HG03280 (cell line): Measurements from ENCODE around the gene TUT1.
"Not testable (repeated sequence)": the region's sequence is repeated elsewhere in the genome, so short reads cannot be mapped to it uniquely, and the experiment has no call there.

Experiments used
- ATAC-seq: cut with Tn5 transposase; IDR thresholded peaks from one replicate; pipeline ENCODE4 v1.9.1; 2021; ENCODE audit warnings: mild to moderate bottlenecking, moderate library complexity; ENCODE audit not compliant: unreplicated experiment

Gene TUT1

DNA sequence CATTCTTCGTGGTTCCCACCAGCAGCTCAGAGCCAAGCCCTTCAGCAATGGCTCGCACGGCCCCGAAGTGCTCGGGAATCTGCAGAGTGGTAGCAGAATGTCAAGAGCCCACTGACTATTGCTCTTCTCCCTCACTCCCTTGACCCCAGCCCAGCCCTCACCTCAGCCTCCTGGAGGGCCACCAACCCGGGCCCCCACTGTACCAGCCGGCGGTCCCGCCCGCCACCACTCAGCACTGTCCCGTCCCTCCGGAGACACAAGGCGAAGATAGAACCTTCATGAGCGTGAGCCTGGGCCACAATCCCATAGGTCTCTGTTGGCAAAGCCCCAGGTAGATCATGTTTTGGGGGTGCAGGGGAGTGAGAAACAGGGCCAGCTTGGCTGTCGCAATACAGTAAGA, 14.6 kb upstream of the TUT1 start:
- no peak for ATAC-seq

- no peak for ATAC-seq
These were observed 14.1 kb upstream of the TUT1 start for GRCh38 chr11:62605467-62605866.

DNA sequence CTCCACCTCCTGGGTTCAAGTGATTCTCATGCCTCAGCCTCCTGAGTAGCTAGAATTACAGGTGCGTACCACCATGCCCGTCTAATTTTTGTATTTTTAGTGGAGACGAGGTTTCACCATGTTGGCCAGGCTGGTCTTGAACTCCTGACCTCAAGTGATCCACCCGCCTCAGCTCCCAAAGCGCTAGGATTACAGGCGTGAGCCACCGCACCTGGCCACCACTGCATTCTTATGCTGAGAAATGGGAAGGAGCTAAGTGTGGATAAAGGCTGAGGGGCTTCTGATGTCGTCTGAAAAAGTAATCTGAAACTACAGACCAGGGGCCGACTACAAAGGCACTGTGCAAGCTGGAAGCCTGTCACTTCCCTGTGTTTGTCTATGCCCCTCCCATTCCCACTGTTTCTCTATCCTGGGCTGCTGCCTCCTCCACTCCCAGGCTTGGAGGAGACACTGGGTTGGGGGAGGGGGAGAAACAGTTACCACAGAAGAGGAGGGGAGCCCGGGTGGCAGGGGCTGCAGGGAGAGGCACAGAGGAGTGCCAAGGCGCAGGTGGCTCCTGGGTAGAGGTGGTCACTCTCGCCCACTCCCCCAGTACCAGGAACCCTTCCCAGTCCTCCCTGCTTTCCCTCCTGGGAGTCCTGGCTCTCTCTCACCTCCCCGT, 13.3 kb upstream of the TUT1 start:
- ATAC-seq, result no peak

GRCh38 chr11:62603776-62604299, 12.5 kb upstream of the TUT1 start:
- no peak for ATAC-seq

DNA sequence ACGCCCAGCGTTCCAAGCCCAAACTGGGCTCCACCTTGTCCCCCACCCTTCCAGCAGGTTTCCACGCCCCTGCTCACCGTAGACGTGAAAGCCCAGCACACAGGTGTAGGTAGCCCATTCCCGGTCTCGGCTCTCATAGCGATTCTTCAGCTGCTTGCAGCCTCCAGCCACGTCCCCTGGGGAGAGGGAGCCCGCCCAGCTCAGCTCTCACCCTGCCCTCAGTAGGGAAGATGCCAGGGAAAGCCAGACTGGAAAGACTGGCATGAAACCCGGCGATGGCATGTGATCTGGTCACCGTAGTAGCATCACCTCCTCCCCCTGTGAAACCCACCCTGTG, 11.7 kb upstream of the TUT1 start:
- ATAC-seq, result no peak

- no peak for ATAC-seq
These were observed 11.1 kb upstream of the TUT1 start for GRCh38 chr11:62602141-62603071.

DNA sequence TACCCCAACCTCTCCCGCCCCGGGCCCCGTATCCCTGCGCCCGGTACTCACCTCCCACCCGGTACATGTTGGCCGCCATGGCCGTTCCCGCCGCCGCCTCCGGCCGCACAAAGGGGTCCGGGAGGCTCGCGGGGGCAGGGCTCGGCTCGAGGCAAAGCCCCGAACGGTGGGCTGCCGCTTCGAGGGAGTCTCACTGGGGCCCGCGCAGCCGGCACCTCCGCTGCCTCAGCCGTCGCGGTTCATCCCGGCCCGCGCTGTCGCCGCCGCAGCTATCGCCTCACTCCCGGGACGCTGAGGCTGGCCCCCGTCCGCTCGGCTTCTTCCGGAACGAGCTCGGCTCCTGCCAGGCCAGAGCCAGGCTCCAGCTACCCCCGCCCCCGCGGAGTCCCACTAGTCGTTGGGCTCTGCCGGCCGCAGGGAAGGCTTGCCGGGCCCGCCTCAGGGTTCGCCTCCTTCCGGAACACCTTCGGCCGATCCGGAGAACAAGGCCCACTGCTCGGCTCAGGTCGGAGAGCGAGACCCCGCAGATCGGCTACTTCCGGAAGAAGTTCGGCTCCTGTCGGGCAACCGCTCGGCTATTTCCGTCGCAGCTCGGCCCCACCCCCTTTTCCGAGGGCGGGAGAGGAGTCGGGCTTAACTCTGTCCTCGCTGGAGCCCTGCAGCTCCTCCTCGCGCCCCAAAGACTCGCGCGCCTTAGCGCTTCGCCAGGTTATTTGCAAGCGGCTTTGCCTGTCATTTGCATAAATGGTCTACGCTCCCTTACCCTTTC, 10.2 kb upstream of the TUT1 start, which contains the start of gene MTA2:
TSS of gene MTA2 (minus strand) at position 494 of the 769 bp plus-strand sequence. CDS start at position 79, 415 bp downstream.
- ATAC-seq, result peak; percentile 79

DNA sequence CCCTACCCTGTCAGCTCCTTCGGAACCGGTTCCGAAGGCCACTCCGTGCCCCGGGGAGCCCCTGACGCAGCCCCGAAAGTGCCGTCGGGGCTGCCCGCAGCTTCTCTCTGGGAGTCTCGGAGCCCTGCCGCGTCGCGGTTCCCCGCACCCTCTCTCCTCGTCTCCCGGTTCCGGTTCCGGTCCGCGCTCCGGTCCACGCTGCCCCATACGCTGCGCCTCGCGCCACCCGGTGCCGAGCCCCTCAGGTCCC, 9.7 kb upstream of the TUT1 start:
- ATAC-seq, result no peak

DNA sequence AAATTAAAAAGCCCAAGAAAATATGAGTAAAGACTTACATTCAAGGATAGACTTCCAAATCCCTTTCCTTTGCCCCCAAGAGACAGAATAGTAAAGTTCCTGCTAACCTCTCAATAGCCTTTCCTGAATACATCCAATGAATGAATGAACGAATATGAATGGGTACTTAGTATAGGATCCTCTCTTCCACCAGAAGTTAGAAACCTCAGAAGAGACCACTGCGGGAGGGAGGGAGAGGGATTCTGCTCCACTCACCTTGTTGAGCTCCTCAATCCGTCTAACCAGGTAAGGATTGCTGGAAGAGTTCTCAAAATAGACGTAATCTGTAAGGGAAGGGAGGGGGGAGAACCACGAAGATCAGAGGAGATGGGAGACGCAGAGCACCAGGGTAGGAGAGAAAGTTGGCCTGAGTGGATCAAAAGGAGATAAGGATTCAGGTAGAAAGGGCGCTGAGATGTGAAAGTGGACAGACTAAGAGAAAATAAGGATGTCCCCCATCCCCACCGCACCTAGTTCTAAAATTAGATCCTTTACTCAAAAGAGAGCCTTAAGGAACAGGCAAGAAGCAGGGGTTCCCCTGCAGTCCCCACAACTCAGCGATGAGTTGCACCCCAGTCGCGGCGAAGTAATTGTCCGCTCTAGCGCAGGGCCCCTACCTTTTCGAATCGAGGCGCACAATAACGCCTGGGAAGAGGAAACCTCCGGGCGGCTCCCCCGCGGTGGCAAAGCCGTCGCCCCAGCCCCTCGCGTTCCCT, 9.2 kb upstream of the TUT1 start:
- ATAC-seq, result no peak

DNA sequence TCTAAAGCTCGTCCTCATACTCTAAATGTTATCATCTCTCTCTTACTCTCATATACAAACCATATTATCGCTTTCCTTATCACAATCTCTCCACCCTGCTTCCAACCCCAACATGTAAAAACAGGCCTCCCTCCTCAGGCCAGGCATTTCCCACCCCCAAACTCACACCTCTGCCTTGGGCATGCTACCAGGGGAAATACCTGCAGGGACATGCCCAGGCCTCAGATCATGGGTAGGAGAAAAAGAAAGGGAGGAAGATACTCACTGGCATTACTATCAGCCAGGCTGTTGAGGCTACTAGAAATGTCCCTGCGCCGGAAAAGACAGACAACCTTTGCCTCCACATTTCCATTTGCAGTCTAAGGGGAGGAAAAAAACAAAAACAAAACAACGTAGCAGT, 8.6 kb upstream of the TUT1 start:
- ATAC-seq, result no peak

GRCh38 chr11:62599069-62599696, 7.9 kb upstream of the TUT1 start:
- ATAC-seq, result peak; percentile 48

GRCh38 chr11:62595124-62595523, 3.8 kb upstream of the TUT1 start:
- ATAC-seq, result no peak

DNA sequence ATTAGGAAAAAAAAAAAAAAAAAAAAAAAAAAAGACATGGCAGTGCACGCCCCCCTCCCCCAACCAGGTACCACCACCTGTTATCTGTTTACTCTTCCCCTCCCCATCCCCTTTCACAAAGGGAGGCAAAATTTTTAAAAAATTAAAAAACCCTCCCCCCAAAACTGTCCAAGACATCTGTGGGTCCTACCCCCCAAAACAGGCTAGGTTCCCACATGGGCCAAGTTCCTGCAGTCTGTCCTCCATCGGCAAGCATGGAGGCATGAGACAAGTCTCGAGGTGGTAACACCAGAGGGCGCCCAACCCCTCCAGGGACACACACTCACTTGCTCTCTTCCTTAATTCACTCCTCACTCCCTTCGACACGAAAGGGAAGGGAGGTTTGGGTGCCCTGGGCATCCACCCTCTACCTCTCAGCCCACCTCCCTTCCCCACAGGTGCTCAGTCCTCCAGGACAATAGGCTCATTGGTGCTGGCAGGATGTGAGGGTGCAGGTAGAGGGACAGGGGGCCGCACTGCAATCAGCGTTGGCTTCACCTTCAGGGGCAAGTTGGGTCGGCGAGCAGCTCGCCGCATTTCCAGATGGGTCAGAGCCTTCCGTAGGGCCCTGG, 2.2 kb upstream of the TUT1 start:
- no peak for ATAC-seq

GRCh38 chr11:62592989-62593421, 1.7 kb upstream of the TUT1 start:
- no peak for ATAC-seq

DNA sequence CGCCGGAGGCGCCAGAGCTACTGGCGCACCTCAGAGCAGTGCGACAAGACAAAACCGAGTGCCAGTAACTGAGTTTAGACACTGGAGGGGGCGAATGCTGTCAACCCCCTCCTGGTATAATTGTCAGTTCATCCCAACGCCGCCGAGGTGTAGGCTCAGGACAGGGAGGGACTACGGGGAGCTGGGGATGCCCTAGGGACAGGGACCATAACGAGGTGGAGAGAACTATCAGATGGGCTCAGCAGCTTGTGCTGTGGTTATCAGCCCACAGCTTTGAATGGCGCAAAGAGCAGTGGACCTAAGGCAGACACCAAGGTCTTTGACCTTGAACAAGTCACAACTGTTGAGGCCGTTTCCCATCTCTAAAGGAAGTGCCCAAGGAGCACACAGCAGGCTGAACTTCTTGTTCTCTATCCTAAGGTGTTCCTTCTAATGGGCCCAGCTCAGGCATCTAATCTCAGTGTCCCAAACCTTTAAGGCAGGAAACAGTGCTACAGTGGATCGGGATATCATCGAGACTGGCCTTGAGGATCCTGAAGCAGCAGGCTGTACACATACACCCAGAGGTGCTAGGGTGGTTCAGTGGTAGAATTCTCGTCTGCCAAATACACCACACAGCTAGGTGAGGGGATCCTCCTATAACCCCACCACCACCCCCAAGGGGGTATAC, 958 bp upstream of the TUT1 start:
- ATAC-seq, result no peak

- no peak for ATAC-seq
These were observed 2.2 kb downstream of the TUT1 start for GRCh38 chr11:62588966-62589637.

- not testable (repeated sequence) for ATAC-seq
These were observed 6.0 kb downstream of the TUT1 start for GRCh38 chr11:62585356-62585755.

DNA sequence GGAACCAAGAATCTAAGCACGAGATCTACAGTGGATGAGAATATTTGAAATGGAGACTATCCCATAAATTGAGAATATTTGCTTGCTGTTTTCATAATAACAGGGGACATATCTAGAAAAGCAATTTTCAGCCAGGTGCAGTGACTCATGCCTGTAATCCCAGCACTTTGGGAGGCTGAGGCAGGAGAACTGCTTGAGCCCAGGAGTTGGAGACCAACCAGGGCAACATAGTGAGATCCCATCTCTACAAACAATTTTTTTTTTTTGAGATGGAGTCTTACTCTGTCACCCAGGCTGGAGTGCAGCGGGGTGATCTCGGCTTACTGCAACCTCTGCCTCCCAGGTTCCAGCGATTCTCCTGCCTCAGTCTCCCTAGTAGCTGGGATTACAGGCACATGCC, 9.6 kb downstream of the TUT1 start:
- ATAC-seq, result not testable (repeated sequence)
